Natural killer cell (primary cell): Measurements from ENCODE around the gene DENND1A. TPM values are rescaled to one million over a fixed set of nuclear protein-coding genes. Genes with fewer than 3 reads are reported as not detected.

Source experiments
- ATAC-seq, 3 donors: fragments of 150-1000 bp in 2 of 3; fragments of 200-7000 bp in 1 of 3; cut with Tn5 transposase; 1 replicate in 1 of 3; 2 replicates in 2 of 3; pipeline ENCODE4 v1.10.0; 2021; ENCODE audit warnings: mild to moderate bottlenecking in 2 of 3, moderate library complexity in 2 of 3
- DNase-seq, 2 donors: peaks; one replicate each; pipeline versions ENCODE4 v3.0.0 to v3.0.0-alpha.2; 2013 to 2021; ENCODE audit warnings: mixed read lengths in 1 of 2
- H3K27ac ChIP-seq: one replicate; pipeline ENCODE4 v1.5.1; 2013; ENCODE audit warnings: mild to moderate bottlenecking, low read length
- H3K27me3 ChIP-seq: one replicate; pipeline ENCODE4 v1.6.1; 2013; ENCODE audit warnings: low read length; ENCODE audit not compliant: control insufficient read depth, insufficient read depth
- H3K36me3 ChIP-seq: one replicate; pipeline ENCODE4 v1.6.1; 2013; ENCODE audit warnings: low read length; ENCODE audit not compliant: control insufficient read depth, insufficient read depth
- H3K4me1 ChIP-seq: one replicate; pipeline ENCODE4 v1.6.1; 2013; ENCODE audit warnings: low read length; ENCODE audit not compliant: control insufficient read depth, insufficient read depth
- H3K4me3 ChIP-seq: one replicate; pipeline ENCODE4 v1.5.1; 2013; ENCODE audit warnings: low read length
- H3K9me3 ChIP-seq: one replicate; pipeline ENCODE4 v1.6.1; 2013; ENCODE audit warnings: low read length; ENCODE audit not compliant: control insufficient read depth, insufficient read depth
- H3K27ac Mint-ChIP-seq, 2 donors: one replicate each; pipeline ENCODE4 v1.8.0; 2022; ENCODE audit warnings: mild to moderate bottlenecking in 2 of 2, mixed read lengths in 2 of 2, moderate library complexity in 1 of 2
- H3K27me3 Mint-ChIP-seq, 2 donors: one replicate each; pipeline ENCODE4 v1.8.0; 2022; ENCODE audit warnings: low read depth in 2 of 2, mixed read lengths in 2 of 2
- H3K36me3 Mint-ChIP-seq: one replicate; pipeline ENCODE4 v1.8.0; 2022; ENCODE audit warnings: mixed read lengths
- H3K4me1 Mint-ChIP-seq, 2 donors: one replicate each; pipeline ENCODE4 v1.8.0; 2022; ENCODE audit warnings: mixed read lengths in 2 of 2
- H3K4me3 Mint-ChIP-seq: one replicate; pipeline ENCODE4 v1.8.0; 2022; ENCODE audit warnings: mild to moderate bottlenecking, moderate library complexity, mixed read lengths
- H3K9me3 Mint-ChIP-seq, 2 donors: one replicate each; pipeline ENCODE4 v1.8.0; 2022; ENCODE audit warnings: mixed read lengths in 2 of 2
- WGBS: methylation state at CpG from one replicate; pipeline ENCODE4 v1.1.7; 2013; ENCODE audit warnings: missing lambda C conversion rate; ENCODE audit not compliant: insufficient coverage; 5-methylcytosine and 5-hydroxymethylcytosine counted together
- intact Hi-C: fragments of 100-400 bp; cut with micrococcal nuclease; formaldehyde crosslinking; loops from one replicate; pipeline ENCODE4 v1.14.2; 2022
- total RNA-seq, 4 donors: library from RNA; stranded (reverse); fragments of 120-200 nt in 1 of 4; gene quantifications; one replicate each; pipeline versions ENCODE4 v1.2.3 to v1.2.4, GENCODE V29; 2013 to 2022
- TF ChIP-seq, protein P1 (sequence below): fragments of 200-600 bp; IDR thresholded peaks from one replicate; pipeline ENCODE4 v1.8.0; 2022; ENCODE audit warnings: antibody characterized with exemption

DENND1A gene
- total RNA-seq, 3 donors from 2014 or later (not counting 1 experiment from before 2014, with no cell fraction given), result 27.8 to 37.6 (median 30.9) TPM

DNA sequence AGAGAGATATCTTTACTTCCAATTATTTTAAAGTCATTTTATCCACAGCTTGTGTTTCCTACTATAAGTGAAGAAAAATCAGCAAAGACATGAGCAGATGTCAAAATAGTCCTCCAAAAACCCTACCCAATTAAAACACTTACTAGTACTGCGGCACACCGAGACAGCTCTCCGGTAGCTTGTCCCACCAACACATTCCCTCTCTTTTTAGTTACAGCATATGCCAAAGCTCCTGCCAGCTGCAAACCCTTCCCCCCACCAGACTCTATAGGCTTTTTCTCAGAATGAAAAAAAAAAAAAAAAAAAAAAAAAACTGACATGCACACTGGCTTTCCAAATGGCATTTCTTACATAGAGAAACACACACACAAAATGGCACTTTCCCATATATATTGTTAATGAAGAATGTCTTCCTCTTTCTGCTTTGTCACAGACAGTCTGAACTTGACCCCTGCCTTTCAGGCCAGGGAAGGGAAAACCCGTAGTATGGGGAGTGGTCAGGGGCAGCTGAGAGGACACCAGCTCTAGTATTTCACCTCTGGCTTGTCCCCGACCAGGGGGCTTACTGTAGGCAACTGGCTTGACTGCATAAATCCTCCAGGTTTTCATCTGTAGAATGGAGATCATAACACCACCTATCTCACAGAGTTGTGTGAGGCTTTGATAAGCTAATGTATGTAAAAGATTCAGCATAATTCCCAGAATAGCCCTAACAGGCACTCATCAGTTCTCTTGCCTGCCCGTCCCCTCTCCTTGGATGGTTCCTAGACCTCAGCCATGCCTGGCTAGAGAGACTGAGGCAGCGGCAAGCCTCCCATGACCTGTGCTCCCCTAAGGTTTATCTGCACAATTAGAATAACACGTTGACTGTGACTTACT, 340.3 kb downstream of the DENND1A start:
- H3K27me3 Mint-ChIP-seq, result no peaks in the 10 kb centered on the region
- ATAC-seq (no peak), DNase-seq (no peak)
- TF ChIP-seq, protein P1, sequence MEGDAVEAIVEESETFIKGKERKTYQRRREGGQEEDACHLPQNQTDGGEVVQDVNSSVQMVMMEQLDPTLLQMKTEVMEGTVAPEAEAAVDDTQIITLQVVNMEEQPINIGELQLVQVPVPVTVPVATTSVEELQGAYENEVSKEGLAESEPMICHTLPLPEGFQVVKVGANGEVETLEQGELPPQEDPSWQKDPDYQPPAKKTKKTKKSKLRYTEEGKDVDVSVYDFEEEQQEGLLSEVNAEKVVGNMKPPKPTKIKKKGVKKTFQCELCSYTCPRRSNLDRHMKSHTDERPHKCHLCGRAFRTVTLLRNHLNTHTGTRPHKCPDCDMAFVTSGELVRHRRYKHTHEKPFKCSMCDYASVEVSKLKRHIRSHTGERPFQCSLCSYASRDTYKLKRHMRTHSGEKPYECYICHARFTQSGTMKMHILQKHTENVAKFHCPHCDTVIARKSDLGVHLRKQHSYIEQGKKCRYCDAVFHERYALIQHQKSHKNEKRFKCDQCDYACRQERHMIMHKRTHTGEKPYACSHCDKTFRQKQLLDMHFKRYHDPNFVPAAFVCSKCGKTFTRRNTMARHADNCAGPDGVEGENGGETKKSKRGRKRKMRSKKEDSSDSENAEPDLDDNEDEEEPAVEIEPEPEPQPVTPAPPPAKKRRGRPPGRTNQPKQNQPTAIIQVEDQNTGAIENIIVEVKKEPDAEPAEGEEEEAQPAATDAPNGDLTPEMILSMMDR, result no peak
- no peak overlapping the region for H3K4me3 Mint-ChIP-seq
- no peaks in the 10 kb centered on the region for H3K36me3 ChIP-seq
- H3K4me3 ChIP-seq, result no peak overlapping the region
- no peak overlapping the region for H3K27ac Mint-ChIP-seq
- H3K27me3 ChIP-seq, result no peaks in the 10 kb centered on the region
- intact Hi-C loops, result no loop called here
- whole genome bisulfite sequencing, result 94% methylated on average over 8 of the region's 8 CpGs
- H3K36me3 Mint-ChIP-seq, result peaks cover 11% of the 10 kb centered on the region
- H3K27ac ChIP-seq, result no peak overlapping the region
- peaks cover 3 to 4% of the 10 kb centered on the region in 2 donors for H3K9me3 Mint-ChIP-seq
- no peaks in the 10 kb centered on the region for H3K4me1 ChIP-seq
- peaks cover 20% of the 10 kb centered on the region for H3K9me3 ChIP-seq
- peaks cover 0 to 5% of the 10 kb centered on the region in 2 donors for H3K4me1 Mint-ChIP-seq

DNA sequence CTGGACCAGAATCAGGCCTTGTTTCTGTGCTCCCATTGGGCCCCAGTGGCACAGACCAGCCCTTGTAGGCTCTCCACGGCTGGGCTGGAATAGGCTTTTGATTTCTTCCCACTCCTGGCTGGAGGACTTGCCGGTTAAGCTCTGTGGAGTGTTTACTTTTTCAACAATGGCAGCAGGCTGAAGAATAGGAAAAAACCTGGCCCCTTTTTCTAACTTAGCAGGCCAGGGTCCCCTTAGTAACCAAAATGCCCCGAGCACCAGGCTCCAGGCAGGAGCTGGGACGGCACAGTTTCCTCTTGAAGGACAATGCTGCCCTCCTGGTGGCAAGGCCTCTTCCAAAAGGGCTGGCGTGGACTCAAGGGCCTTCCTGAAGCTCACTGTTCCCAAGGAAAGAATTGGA, 343.7 kb downstream of the DENND1A start:
- H3K27ac ChIP-seq, result no peak overlapping the region
- H3K36me3 ChIP-seq, result peaks cover 5% of the 10 kb centered on the region
- no peaks in the 10 kb centered on the region for H3K27me3 ChIP-seq
- Mint-ChIP-seq H3K27ac (no peak overlapping the region), H3K4me1 (no peaks in the 10 kb centered on the region), H3K9me3 (peaks cover 3 to 4% of the 10 kb centered on the region in 2 donors), H3K27me3 (no peaks in the 10 kb centered on the region), H3K4me3 (no peak overlapping the region), H3K36me3 (peaks cover 11% of the 10 kb centered on the region)
- DNase-seq (no peak), ATAC-seq (no peak)
- 97% methylated on average over 5 of the region's 5 CpGs for WGBS
- H3K9me3 ChIP-seq, result peaks cover 20% of the 10 kb centered on the region
- TF ChIP-seq, protein P1, result no peak
- H3K4me3 ChIP-seq, result no peak overlapping the region
- no peaks in the 10 kb centered on the region for H3K4me1 ChIP-seq
- intact Hi-C loops, result no loop called here

DNA sequence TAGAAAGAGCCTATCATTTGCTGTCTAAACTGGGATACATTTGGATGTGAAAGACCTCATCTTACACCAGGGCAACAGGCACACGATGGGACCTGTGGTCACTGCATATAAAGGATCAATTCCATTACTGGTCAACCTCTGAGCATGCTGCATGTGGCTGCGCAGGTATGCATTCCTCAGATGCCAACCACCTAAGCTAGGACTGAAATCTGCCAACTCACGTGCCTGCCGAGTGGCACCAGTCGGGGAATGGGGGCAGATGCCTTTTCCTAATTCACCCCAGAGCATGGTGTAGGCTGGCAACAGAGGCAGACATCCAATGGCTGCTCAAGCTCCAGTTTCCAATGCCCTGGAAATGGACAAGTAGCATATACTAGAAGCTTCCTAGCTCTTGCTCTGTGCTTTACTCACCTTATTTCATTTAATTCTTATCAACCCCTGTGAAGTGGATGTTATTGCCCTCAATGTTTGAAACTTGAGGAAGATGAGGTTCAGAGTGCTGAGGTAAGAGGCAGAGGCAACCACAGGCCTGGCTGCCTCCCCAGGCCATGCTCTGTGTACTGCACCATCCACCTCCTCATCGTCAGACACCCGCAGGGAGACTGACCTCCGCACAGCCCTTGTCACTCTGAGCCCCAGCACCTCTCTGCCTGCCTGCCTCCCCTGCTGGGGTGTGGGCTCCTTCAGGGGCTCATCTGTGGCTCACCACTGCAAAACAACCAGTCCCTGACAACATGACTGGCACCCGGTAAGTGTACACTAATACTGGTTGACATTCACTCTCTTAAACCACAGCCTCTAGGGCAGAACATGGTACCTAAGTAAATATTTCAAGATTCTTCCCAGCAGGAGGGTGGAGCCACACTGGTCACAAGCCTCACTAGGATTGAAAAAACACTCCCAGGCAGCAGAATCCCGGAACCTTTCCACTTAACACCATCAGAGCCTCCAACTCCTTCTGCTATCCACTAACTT, 345.4 kb downstream of the DENND1A start:
- no peaks in the 10 kb centered on the region for H3K4me1 ChIP-seq
- H3K27ac ChIP-seq, result no peak overlapping the region
- TF ChIP-seq, protein P1, result no peak
- WGBS, result 92% methylated on average over 10 of the region's 10 CpGs
- H3K9me3 ChIP-seq, result peaks cover 20% of the 10 kb centered on the region
- peaks cover 3 to 4% of the 10 kb centered on the region in 2 donors for H3K9me3 Mint-ChIP-seq
- H3K4me3 ChIP-seq, result no peak overlapping the region
- intact Hi-C loops, result no loop called here
- H3K36me3 Mint-ChIP-seq, result peaks cover 12% of the 10 kb centered on the region
- H3K4me3 Mint-ChIP-seq, result no peak overlapping the region
- DNase-seq, result no peak
- H3K27me3 ChIP-seq, result no peaks in the 10 kb centered on the region
- H3K27me3 Mint-ChIP-seq, result no peaks in the 10 kb centered on the region
- H3K27ac Mint-ChIP-seq, result no peak overlapping the region
- no peaks in the 10 kb centered on the region for H3K4me1 Mint-ChIP-seq
- peaks cover 5% of the 10 kb centered on the region for H3K36me3 ChIP-seq
- no peak for ATAC-seq
